ENCODE results near the gene C11orf97. TPM values are rescaled to one million over a fixed set of nuclear protein-coding genes. Genes with fewer than 3 reads are reported as not detected.
A peak's percentile ranks its signal among the peaks of the same experiment; 100 is the strongest.

Gene C11orf97
- total and polyA plus RNA-seq, 9 of the 15 experiments (the other 6 are each of a cell fraction or from before 2014, with no cell fraction given), result not detected

DNA sequence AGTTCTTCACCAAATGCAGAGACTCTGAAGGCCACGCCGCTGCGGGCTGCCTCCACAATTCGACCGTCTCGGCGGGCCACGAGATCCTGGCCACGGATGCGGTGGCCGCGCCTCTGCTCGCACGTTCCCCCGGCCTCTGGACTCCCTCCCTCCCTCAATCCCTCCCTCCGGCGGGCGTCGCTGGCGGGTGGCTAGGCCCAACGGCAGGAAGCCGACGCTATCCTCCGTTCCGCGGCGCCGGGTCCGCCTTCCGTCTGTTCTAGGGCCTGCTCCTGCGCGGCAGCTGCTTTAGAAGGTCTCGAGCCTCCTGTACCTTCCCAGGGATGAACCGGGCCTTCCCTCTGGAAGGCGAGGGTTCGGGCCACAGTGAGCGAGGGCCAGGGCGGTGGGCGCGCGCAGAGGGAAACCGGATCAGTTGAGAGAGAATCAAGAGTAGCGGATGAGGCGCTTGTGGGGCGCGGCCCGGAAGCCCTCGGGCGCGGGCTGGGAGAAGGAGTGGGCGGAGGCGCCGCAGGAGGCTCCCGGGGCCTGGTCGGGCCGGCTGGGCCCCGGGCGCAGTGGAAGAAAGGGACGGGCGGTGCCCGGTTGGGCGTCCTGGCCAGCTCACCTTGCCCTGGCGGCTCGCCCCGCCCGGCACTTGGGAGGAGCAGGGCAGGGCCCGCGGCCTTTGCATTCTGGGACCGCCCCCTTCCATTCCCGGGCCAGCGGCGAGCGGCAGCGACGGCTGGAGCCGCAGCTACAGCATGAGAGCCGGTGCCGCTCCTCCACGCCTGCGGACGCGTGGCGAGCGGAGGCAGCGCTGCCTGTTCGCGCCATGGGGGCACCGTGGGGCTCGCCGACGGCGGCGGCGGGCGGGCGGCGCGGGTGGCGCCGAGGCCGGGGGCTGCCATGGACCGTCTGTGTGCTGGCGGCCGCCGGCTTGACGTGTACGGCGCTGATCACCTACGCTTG, 31.7 kb downstream of the C11orf97 start, which contains the start of gene FUT4 (continued):
- TF ChIP-seq, protein P1, sequence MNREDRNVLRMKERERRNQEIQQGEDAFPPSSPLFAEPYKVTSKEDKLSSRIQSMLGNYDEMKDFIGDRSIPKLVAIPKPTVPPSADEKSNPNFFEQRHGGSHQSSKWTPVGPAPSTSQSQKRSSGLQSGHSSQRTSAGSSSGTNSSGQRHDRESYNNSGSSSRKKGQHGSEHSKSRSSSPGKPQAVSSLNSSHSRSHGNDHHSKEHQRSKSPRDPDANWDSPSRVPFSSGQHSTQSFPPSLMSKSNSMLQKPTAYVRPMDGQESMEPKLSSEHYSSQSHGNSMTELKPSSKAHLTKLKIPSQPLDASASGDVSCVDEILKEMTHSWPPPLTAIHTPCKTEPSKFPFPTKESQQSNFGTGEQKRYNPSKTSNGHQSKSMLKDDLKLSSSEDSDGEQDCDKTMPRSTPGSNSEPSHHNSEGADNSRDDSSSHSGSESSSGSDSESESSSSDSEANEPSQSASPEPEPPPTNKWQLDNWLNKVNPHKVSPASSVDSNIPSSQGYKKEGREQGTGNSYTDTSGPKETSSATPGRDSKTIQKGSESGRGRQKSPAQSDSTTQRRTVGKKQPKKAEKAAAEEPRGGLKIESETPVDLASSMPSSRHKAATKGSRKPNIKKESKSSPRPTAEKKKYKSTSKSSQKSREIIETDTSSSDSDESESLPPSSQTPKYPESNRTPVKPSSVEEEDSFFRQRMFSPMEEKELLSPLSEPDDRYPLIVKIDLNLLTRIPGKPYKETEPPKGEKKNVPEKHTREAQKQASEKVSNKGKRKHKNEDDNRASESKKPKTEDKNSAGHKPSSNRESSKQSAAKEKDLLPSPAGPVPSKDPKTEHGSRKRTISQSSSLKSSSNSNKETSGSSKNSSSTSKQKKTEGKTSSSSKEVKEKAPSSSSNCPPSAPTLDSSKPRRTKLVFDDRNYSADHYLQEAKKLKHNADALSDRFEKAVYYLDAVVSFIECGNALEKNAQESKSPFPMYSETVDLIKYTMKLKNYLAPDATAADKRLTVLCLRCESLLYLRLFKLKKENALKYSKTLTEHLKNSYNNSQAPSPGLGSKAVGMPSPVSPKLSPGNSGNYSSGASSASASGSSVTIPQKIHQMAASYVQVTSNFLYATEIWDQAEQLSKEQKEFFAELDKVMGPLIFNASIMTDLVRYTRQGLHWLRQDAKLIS (CRISPR knock-in tag; IDR thresholded peaks at IDR 0.05), result peak; percentile 92
- peak; percentile 86 for TF ChIP-seq POLR2H (tag; IDR thresholded peaks at IDR 0.05; ENCODE audit: low read depth)
- TF ChIP-seq, protein P2, sequence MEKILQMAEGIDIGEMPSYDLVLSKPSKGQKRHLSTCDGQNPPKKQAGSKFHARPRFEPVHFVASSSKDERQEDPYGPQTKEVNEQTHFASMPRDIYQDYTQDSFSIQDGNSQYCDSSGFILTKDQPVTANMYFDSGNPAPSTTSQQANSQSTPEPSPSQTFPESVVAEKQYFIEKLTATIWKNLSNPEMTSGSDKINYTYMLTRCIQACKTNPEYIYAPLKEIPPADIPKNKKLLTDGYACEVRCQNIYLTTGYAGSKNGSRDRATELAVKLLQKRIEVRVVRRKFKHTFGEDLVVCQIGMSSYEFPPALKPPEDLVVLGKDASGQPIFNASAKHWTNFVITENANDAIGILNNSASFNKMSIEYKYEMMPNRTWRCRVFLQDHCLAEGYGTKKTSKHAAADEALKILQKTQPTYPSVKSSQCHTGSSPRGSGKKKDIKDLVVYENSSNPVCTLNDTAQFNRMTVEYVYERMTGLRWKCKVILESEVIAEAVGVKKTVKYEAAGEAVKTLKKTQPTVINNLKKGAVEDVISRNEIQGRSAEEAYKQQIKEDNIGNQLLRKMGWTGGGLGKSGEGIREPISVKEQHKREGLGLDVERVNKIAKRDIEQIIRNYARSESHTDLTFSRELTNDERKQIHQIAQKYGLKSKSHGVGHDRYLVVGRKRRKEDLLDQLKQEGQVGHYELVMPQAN (IDR thresholded peaks at IDR 0.05; ENCODE audit: borderline replicate concordance), result peak; percentile 67; the same call in 1 of the 2 replicates
- TF ChIP-seq ILK (tag; IDR thresholded peaks at IDR 0.05; ENCODE audit: borderline replicate concordance, low read depth), result no peak
- TF ChIP-seq, protein P3, sequence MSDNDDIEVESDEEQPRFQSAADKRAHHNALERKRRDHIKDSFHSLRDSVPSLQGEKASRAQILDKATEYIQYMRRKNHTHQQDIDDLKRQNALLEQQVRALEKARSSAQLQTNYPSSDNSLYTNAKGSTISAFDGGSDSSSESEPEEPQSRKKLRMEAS (CRISPR knock-in tag; IDR thresholded peaks at IDR 0.05), result peak; percentile 85; the same call in 1 of the 2 replicates
- peak; percentile 87 for TF ChIP-seq NFRKB (IDR thresholded peaks at IDR 0.05; ENCODE audit: low read depth)
- peak; percentile 94; the same call in 1 of the 2 replicates for TF ChIP-seq LCOR (CRISPR knock-in tag; IDR thresholded peaks at IDR 0.05)
- no peak for TF ChIP-seq CAMTA2 (CRISPR knock-in tag; conservative IDR thresholded peaks at IDR 0.05)
- peak; percentile 75 for TF ChIP-seq CREM (IDR thresholded peaks at IDR 0.05; ENCODE audit: low read depth)
- TF ChIP-seq HDAC3 (IDR thresholded peaks at IDR 0.05; ENCODE audit: borderline replicate concordance, partially characterized antibody), result no peak
- TF ChIP-seq, protein P4, sequence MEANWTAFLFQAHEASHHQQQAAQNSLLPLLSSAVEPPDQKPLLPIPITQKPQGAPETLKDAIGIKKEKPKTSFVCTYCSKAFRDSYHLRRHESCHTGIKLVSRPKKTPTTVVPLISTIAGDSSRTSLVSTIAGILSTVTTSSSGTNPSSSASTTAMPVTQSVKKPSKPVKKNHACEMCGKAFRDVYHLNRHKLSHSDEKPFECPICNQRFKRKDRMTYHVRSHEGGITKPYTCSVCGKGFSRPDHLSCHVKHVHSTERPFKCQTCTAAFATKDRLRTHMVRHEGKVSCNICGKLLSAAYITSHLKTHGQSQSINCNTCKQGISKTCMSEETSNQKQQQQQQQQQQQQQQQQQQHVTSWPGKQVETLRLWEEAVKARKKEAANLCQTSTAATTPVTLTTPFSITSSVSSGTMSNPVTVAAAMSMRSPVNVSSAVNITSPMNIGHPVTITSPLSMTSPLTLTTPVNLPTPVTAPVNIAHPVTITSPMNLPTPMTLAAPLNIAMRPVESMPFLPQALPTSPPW (CRISPR knock-in tag; IDR thresholded peaks at IDR 0.05), result peak; percentile 94
- no peak for TF ChIP-seq SPI1 (IDR thresholded peaks at IDR 0.05; ENCODE audit: borderline replicate concordance, low read depth, low read length)
- TF ChIP-seq ZNF584 (CRISPR knock-in tag; IDR thresholded peaks at IDR 0.05; ENCODE audit: low read depth), result no peak
- TF ChIP-seq ZBTB8A (IDR thresholded peaks at IDR 0.05; ENCODE audit: partially characterized antibody), result no peak
- 0 out of 2 replicates have a peak, but pooled peaks have one; percentile 23 for TF ChIP-seq ZNF589 (CRISPR knock-in tag; IDR thresholded peaks at IDR 0.05; ENCODE audit: low read depth)
- TF ChIP-seq FOSL1 (tag; conservative IDR thresholded peaks at IDR 0.05), result no peak; the same call in 1 of the 2 replicates
- 0 out of 2 replicates have a peak, but pooled peaks have one; percentile 8 for TF ChIP-seq ZNF165 (CRISPR knock-in tag; IDR thresholded peaks at IDR 0.05; ENCODE audit: borderline replicate concordance)
- TF ChIP-seq NR1H2 (CRISPR knock-in tag; IDR thresholded peaks at IDR 0.05), result no peak; the same call in 1 of the 2 replicates
- TF ChIP-seq ZNF146 (CRISPR knock-in tag; IDR thresholded peaks at IDR 0.05; ENCODE audit: unreplicated experiment), result no peak
